Panc1 (cell line): ENCODE measurements around the gene TPRA1.

Source experiments
- CTCF ChIP-seq: fragments of 450-650 bp; IDR thresholded peaks from 2 replicates; pipeline ENCODE4 v1.5.1; 2017; ENCODE audit warnings: mild to moderate bottlenecking
- POLR2AphosphoS5 ChIP-seq: IDR thresholded peaks from 2 replicates; pipeline ENCODE4 v1.6.1; 2012; ENCODE audit warnings: mild to moderate bottlenecking, low read depth, low read length, moderate library complexity
- REST ChIP-seq, 2 experiments: IDR thresholded peaks; 2 replicates each; pipeline ENCODE4 v1.6.1; 2011 to 2012; ENCODE audit warnings: low read depth in 2 of 2, control low read depth in 1 of 2, low read length in 1 of 2, mild to moderate bottlenecking in 1 of 2, moderate library complexity in 1 of 2; ENCODE audit not compliant: insufficient read depth in 1 of 2
- SIN3A ChIP-seq: IDR thresholded peaks from 2 replicates; pipeline ENCODE4 v1.6.1; 2012; ENCODE audit warnings: low read depth, mild to moderate bottlenecking, low read length, moderate library complexity, borderline replicate concordance; ENCODE audit not compliant: insufficient read depth
- TCF7L2 ChIP-seq: IDR thresholded peaks from 2 replicates; pipeline ENCODE4 v1.6.1; 2011; ENCODE audit warnings: mild to moderate bottlenecking, low read depth, low read length, inconsistent platforms

- TF ChIP-seq CTCF: no peak
- no peak for TF ChIP-seq SIN3A
- no peak for TF ChIP-seq REST (IDR thresholded peaks at IDR 0.05; ENCODE audit: insufficient read depth in 1 of 2, low read depth in 2 of 2, low read length in 1 of 2)
- TF ChIP-seq POLR2AphosphoS5: no peak
- no peak for TF ChIP-seq TCF7L2
These were observed 44.6 kb downstream of the TPRA1 start for GRCh38 chr3:127545711-127546457.
